ENCODE measurements around the gene SYT1. TPM values are rescaled to one million over a fixed set of nuclear protein-coding genes. Genes with fewer than 3 reads are reported as not detected.

The SYT1 gene
- total RNA-seq, 1 experiment from 2014 or later: 15.8 TPM

- no peak overlapping the region for H2BK15ac ChIP-seq (ENCODE audit: low read depth, low read length)
- H3K27me3 ChIP-seq (ENCODE audit: insufficient read depth, low read length): no peaks in the 10 kb centered on the region
- no peak for DNase-seq
- H3K9me3 ChIP-seq (ENCODE audit: control insufficient read depth, low read depth, low read length): no peaks in the 10 kb centered on the region
- H3K23me2 ChIP-seq (ENCODE audit: insufficient read length, low read depth, low read length, poor library complexity, severe bottlenecking): no peaks in the 10 kb centered on the region
- H4K20me1 ChIP-seq (ENCODE audit: control insufficient read depth, insufficient read depth, insufficient read length): no peaks in the 10 kb centered on the region
- no peak overlapping the region for H2BK120ac ChIP-seq (ENCODE audit: low read depth, low read length, poor library complexity, severe bottlenecking)
- no peak overlapping the region for H3K56ac ChIP-seq (ENCODE audit: insufficient read length, low read depth, low read length)
- no peak overlapping the region for H2AFZ ChIP-seq (ENCODE audit: low read length)
- no peak overlapping the region for H3K27ac ChIP-seq (ENCODE audit: insufficient read length, low read depth, low read length)
- no CpG with 5 or more reads among the region's 2 CpGs for WGBS (ENCODE audit: extremely low coverage, insufficient read length, low lambda C conversion rate)
- H3K36me3 Mint-ChIP-seq (ENCODE audit: insufficient read depth in 1 of 3, low read depth in 3 of 3): no peaks in the 10 kb centered on the region
- no peak overlapping the region for H2BK5ac ChIP-seq (ENCODE audit: insufficient read length, low read length)
- no peak overlapping the region for H2BK20ac ChIP-seq (ENCODE audit: low read depth, low read length, poor library complexity, severe bottlenecking)
- H3K23ac ChIP-seq (ENCODE audit: insufficient read length, low read depth, low read length): no peak overlapping the region
- H3K4ac ChIP-seq (ENCODE audit: low read depth, low read length): no peak overlapping the region
- no peaks in the 10 kb centered on the region for H3K79me1 ChIP-seq (ENCODE audit: insufficient read depth, low read depth, low read length, poor library complexity, severe bottlenecking)
- H3K4me1 Mint-ChIP-seq: peaks cover 19 to 23% of the 10 kb centered on the region in 2 experiments
- no peaks in the 10 kb centered on the region; the same call in 1 of the 2 replicates for H3K4me1 ChIP-seq (ENCODE audit: insufficient read depth, low read length)
- TF ChIP-seq, protein P1, sequence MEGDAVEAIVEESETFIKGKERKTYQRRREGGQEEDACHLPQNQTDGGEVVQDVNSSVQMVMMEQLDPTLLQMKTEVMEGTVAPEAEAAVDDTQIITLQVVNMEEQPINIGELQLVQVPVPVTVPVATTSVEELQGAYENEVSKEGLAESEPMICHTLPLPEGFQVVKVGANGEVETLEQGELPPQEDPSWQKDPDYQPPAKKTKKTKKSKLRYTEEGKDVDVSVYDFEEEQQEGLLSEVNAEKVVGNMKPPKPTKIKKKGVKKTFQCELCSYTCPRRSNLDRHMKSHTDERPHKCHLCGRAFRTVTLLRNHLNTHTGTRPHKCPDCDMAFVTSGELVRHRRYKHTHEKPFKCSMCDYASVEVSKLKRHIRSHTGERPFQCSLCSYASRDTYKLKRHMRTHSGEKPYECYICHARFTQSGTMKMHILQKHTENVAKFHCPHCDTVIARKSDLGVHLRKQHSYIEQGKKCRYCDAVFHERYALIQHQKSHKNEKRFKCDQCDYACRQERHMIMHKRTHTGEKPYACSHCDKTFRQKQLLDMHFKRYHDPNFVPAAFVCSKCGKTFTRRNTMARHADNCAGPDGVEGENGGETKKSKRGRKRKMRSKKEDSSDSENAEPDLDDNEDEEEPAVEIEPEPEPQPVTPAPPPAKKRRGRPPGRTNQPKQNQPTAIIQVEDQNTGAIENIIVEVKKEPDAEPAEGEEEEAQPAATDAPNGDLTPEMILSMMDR (conservative IDR thresholded peaks at IDR 0.05): no peak
- no peak overlapping the region for H3K9ac ChIP-seq (ENCODE audit: extremely low read depth, insufficient read length, low read length)
- no peak overlapping the region for H3K4me3 Mint-ChIP-seq
- no peak overlapping the region for H4K5ac ChIP-seq (ENCODE audit: insufficient read length, low read depth, low read length)
- H4K91ac ChIP-seq (ENCODE audit: insufficient read length, low read depth, low read length): no peak overlapping the region
- no peaks in the 10 kb centered on the region for H3K9me3 Mint-ChIP-seq
- H3K27me3 Mint-ChIP-seq (ENCODE audit: low read depth): no peaks in the 10 kb centered on the region
- H2BK12ac ChIP-seq (ENCODE audit: insufficient read length, low read depth, low read length): no peak overlapping the region
- H3K14ac ChIP-seq (ENCODE audit: insufficient read depth, low read length): no peak overlapping the region
- no peak overlapping the region for H3T11ph ChIP-seq (ENCODE audit: low read length)
- no peak overlapping the region for H4K8ac ChIP-seq (replicated peaks; ENCODE audit: insufficient read length, low read depth, low read length)
- no peak overlapping the region for H3K4me2 ChIP-seq (ENCODE audit: insufficient read depth, insufficient read length, low read length)
- H3K79me2 ChIP-seq (ENCODE audit: insufficient read depth, low read length): no peaks in the 10 kb centered on the region
- H2AK5ac ChIP-seq (ENCODE audit: insufficient read length, low read length): no peak overlapping the region
- H3K18ac ChIP-seq (ENCODE audit: insufficient read length, low read depth, low read length): no peak overlapping the region
- no peak overlapping the region for H3K27ac Mint-ChIP-seq
Observed at GRCh38 chr12:79402606-79403005, 538.0 kb downstream of the SYT1 start.

Measured in H9 (cell line).